WTC11 (cell line): ENCODE results near the gene CCDC170. TPM values are rescaled to one million over a fixed set of nuclear protein-coding genes. Genes with fewer than 3 reads are reported as not detected.

Experiments
- ATAC-seq: fragments of 200-7000 bp; cut with Tn5 transposase; 2 replicates; pipeline ENCODE4 v1.10.0; 2021; ENCODE audit warnings: mild to moderate bottlenecking, moderate library complexity
- CTCF ChIA-PET: fragments of 300-600 bp; sonication (Branson Sonifier 250); formaldehyde crosslinking; loops from one replicate; lab custom pipeline; 2021; ENCODE audit warnings: antibody characterized with exemption; lab: Charles Lee
- POLR2A ChIA-PET: fragments of 350-600 bp; sonication (Branson Sonifier 250); formaldehyde crosslinking; loops from one replicate; lab custom pipeline; 2021; ENCODE audit warnings: antibody characterized with exemption; lab: Charles Lee
- DNase-seq: peaks from one replicate; pipeline ENCODE4 v3.0.0; 2021; ENCODE audit warnings: low spot score
- H3K27ac Mint-ChIP-seq: 2 replicates; pipeline ENCODE4 v1.8.0; 2021; ENCODE audit warnings: mixed read lengths
- H3K27me3 Mint-ChIP-seq: 2 replicates; pipeline ENCODE4 v1.8.0; 2021; ENCODE audit warnings: low read depth, mild to moderate bottlenecking, moderate library complexity, mixed read lengths
- H3K36me3 Mint-ChIP-seq: 2 replicates; pipeline ENCODE4 v1.8.0; 2021; ENCODE audit warnings: mixed read lengths
- H3K4me1 Mint-ChIP-seq: 2 replicates; pipeline ENCODE4 v1.8.0; 2022; ENCODE audit warnings: mixed read lengths
- H3K4me3 Mint-ChIP-seq: 2 replicates; pipeline ENCODE4 v1.8.0; 2021; ENCODE audit warnings: mild to moderate bottlenecking, moderate library complexity, mixed read lengths
- H3K9me3 Mint-ChIP-seq: 2 replicates; pipeline ENCODE4 v1.8.0; 2021; ENCODE audit warnings: mixed read lengths
- CREB1 ChIP-seq: sonication (generic); formaldehyde crosslinking; IDR thresholded peaks from 2 replicates; pipeline ENCODE4 v1.8.0; 2023; ENCODE audit warnings: mild to moderate bottlenecking, missing genetic modification reagents
- ETV6 ChIP-seq: sonication (generic); formaldehyde crosslinking; IDR thresholded peaks from 2 replicates; pipeline ENCODE4 v1.8.1; 2022; ENCODE audit warnings: mild to moderate bottlenecking, missing genetic modification reagents
- FOXJ3 ChIP-seq: sonication (generic); formaldehyde crosslinking; IDR thresholded peaks from 2 replicates; pipeline ENCODE4 v1.9.0; 2021; ENCODE audit warnings: missing genetic modification reagents, mild to moderate bottlenecking, borderline replicate concordance
- GTF2I ChIP-seq: fragments of 250-450 bp; sonication (Bioruptor Pico); conservative IDR thresholded peaks from 2 replicates; pipeline ENCODE4 v1.4.0; 2021; ENCODE audit warnings: mild to moderate bottlenecking
- MXD4 ChIP-seq: fragments of 250-450 bp; sonication (Bioruptor Pico); IDR thresholded peaks from 2 replicates; pipeline ENCODE4 v1.8.0; 2021; ENCODE audit warnings: mild to moderate bottlenecking, moderate library complexity, borderline replicate concordance
- TEAD4 ChIP-seq: sonication (generic); formaldehyde crosslinking; IDR thresholded peaks from 2 replicates; pipeline ENCODE4 v1.8.0; 2022; ENCODE audit warnings: mild to moderate bottlenecking, missing genetic modification reagents
- ZBTB21 ChIP-seq: sonication (generic); formaldehyde crosslinking; IDR thresholded peaks from 2 replicates; pipeline ENCODE4 v1.8.1; 2023; ENCODE audit warnings: mild to moderate bottlenecking, missing genetic modification reagents, borderline replicate concordance
- ZNF219 ChIP-seq: sonication (generic); formaldehyde crosslinking; IDR thresholded peaks from 2 replicates; pipeline ENCODE4 v1.8.0; 2023; ENCODE audit warnings: missing genetic modification reagents, mild to moderate bottlenecking, borderline replicate concordance
- ZNF671 ChIP-seq: fragments of 250-450 bp; sonication (Bioruptor Pico); IDR thresholded peaks from 2 replicates; pipeline ENCODE4 v1.8.0; 2021; ENCODE audit warnings: mild to moderate bottlenecking
- total RNA-seq: library from RNA; stranded (reverse); gene quantifications from 3 replicates; pipeline ENCODE4 v1.2.3, GENCODE V29; 2021
- TF ChIP-seq, protein P1 (sequence below): sonication (generic); formaldehyde crosslinking; IDR thresholded peaks from 2 replicates; pipeline ENCODE4 v1.8.1; 2023; ENCODE audit warnings: mild to moderate bottlenecking, missing genetic modification reagents, borderline replicate concordance
- TF ChIP-seq, protein P2 (sequence below): sonication (generic); formaldehyde crosslinking; IDR thresholded peaks from 2 replicates; pipeline ENCODE4 v1.8.0; 2022; ENCODE audit warnings: mild to moderate bottlenecking, missing genetic modification reagents
- TF ChIP-seq, protein P3 (sequence below): fragments of 250-450 bp; sonication (Bioruptor Pico); IDR thresholded peaks from 2 replicates; pipeline ENCODE4 v2.1.2; 2022; ENCODE audit warnings: mild to moderate bottlenecking, moderate library complexity
- TF ChIP-seq, protein P4 (sequence below): sonication (generic); formaldehyde crosslinking; IDR thresholded peaks from 2 replicates; pipeline ENCODE4 v1.8.1; 2023; ENCODE audit warnings: mild to moderate bottlenecking, missing genetic modification reagents, moderate library complexity
- TF ChIP-seq, protein P5 (sequence below): sonication (generic); formaldehyde crosslinking; IDR thresholded peaks from 2 replicates; pipeline ENCODE4 v1.8.1; 2022; ENCODE audit warnings: low read depth, mild to moderate bottlenecking, moderate library complexity, missing genetic modification reagents, borderline replicate concordance
- TF ChIP-seq, protein P6 (sequence below): fragments of 250-450 bp; sonication (Bioruptor Pico); IDR thresholded peaks from 2 replicates; pipeline ENCODE4 v1.8.0; 2021; ENCODE audit warnings: mild to moderate bottlenecking
- TF ChIP-seq, protein P7 (sequence below): sonication (generic); formaldehyde crosslinking; conservative IDR thresholded peaks from 2 replicates; pipeline ENCODE4 v1.8.1; 2022; ENCODE audit warnings: mild to moderate bottlenecking, missing genetic modification reagents

Gene CCDC170
- total RNA-seq, 1 experiment from 2014 or later, result 0.26 TPM

DNA sequence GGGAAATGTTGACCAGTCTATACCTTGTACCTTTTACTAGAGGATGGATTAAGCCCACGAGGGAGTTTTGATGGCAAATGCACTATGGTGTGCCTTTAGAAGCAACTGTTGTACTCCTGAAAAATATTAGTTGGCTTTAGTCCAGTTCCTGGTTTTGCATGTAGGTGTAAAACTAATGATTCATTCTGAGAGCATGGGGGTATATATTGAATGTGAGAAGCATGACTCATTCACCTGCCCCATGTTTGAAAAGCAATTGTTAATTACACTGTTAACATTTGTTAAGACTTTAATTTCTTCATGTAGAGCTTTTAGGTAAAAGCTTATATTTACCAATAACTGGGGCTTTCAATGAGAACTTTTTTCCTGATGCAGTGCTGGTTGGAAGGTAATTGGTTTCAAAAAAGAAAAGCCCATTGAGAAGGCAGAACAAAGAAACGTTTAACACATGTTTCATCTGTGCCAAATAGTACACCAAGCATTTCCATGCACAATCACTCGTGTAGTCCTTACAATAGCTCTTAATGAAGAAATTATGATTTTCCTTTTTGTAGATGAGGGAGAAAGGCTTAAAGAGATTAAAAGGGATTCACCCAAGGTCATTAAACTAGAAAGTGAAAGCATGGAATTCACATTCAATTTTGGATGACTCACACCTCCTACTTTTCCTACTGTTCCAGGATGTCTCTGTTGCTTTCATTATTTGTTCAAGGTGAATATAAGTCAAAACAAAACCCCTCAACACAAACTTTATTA, 134.1 kb downstream of the CCDC170 start:
- no peak overlapping the region for H3K4me3 Mint-ChIP-seq
- CTCF ChIA-PET, result no interaction called here
- H3K36me3 Mint-ChIP-seq, result no peaks in the 10 kb centered on the region
- TF ChIP-seq, protein P1, sequence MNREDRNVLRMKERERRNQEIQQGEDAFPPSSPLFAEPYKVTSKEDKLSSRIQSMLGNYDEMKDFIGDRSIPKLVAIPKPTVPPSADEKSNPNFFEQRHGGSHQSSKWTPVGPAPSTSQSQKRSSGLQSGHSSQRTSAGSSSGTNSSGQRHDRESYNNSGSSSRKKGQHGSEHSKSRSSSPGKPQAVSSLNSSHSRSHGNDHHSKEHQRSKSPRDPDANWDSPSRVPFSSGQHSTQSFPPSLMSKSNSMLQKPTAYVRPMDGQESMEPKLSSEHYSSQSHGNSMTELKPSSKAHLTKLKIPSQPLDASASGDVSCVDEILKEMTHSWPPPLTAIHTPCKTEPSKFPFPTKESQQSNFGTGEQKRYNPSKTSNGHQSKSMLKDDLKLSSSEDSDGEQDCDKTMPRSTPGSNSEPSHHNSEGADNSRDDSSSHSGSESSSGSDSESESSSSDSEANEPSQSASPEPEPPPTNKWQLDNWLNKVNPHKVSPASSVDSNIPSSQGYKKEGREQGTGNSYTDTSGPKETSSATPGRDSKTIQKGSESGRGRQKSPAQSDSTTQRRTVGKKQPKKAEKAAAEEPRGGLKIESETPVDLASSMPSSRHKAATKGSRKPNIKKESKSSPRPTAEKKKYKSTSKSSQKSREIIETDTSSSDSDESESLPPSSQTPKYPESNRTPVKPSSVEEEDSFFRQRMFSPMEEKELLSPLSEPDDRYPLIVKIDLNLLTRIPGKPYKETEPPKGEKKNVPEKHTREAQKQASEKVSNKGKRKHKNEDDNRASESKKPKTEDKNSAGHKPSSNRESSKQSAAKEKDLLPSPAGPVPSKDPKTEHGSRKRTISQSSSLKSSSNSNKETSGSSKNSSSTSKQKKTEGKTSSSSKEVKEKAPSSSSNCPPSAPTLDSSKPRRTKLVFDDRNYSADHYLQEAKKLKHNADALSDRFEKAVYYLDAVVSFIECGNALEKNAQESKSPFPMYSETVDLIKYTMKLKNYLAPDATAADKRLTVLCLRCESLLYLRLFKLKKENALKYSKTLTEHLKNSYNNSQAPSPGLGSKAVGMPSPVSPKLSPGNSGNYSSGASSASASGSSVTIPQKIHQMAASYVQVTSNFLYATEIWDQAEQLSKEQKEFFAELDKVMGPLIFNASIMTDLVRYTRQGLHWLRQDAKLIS (CRISPR knock-in tag), result no peak
- TF ChIP-seq, protein P2, sequence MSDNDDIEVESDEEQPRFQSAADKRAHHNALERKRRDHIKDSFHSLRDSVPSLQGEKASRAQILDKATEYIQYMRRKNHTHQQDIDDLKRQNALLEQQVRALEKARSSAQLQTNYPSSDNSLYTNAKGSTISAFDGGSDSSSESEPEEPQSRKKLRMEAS (CRISPR knock-in tag), result no peak
- TF ChIP-seq, protein P3, sequence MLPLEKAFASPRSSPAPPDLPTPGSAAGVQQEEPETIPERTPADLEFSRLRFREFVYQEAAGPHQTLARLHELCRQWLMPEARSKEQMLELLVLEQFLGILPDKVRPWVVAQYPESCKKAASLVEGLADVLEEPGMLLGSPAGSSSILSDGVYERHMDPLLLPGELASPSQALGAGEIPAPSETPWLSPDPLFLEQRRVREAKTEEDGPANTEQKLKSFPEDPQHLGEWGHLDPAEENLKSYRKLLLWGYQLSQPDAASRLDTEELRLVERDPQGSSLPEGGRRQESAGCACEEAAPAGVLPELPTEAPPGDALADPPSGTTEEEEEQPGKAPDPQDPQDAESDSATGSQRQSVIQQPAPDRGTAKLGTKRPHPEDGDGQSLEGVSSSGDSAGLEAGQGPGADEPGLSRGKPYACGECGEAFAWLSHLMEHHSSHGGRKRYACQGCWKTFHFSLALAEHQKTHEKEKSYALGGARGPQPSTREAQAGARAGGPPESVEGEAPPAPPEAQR (CRISPR knock-in tag), result no peak
- TF ChIP-seq ZBTB21 (CRISPR knock-in tag) (no peak), CREB1 (no peak)
- no peak for ATAC-seq
- H3K27me3 Mint-ChIP-seq, result no peaks in the 10 kb centered on the region
- no peak for DNase-seq
- peaks cover 24% of the 10 kb centered on the region for H3K4me1 Mint-ChIP-seq
- no peaks in the 10 kb centered on the region for H3K9me3 Mint-ChIP-seq
- POLR2A ChIA-PET, result no interaction called here
- no peak overlapping the region for H3K27ac Mint-ChIP-seq

DNA sequence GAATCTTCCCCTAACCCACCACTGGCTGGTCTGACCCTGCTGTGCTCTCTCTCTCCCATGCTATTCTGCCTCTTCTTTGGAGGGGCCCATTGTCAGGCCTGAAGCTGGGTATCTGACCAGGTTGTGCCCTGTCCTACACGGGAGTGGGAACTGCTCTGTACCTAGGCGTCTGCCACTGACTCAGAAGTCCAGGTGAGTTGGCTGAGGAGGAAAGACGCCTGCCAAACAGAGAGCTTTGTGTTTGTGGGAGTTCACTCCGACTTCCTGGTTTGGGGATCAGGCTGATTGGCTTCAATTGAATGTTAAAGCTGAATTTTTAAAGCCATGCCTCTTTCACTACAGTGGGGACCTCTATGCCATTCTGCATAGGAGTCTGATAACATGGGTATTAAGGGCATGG, 136.0 kb downstream of the CCDC170 start:
- Mint-ChIP-seq H3K4me3 (no peak overlapping the region), H3K36me3 (no peaks in the 10 kb centered on the region), H3K27me3 (no peaks in the 10 kb centered on the region), H3K9me3 (no peaks in the 10 kb centered on the region), H3K4me1 (peaks cover 24% of the 10 kb centered on the region), H3K27ac (peak overlapping the region; percentile 8; the same call in 1 of the 2 replicates)
- ATAC-seq (peak; percentile 71), DNase-seq (no peak)
- TF ChIP-seq, protein P4, sequence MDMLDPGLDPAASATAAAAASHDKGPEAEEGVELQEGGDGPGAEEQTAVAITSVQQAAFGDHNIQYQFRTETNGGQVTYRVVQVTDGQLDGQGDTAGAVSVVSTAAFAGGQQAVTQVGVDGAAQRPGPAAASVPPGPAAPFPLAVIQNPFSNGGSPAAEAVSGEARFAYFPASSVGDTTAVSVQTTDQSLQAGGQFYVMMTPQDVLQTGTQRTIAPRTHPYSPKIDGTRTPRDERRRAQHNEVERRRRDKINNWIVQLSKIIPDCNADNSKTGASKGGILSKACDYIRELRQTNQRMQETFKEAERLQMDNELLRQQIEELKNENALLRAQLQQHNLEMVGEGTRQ (CRISPR knock-in tag), result no peak
- TF ChIP-seq ETV6 (no peak), FOXJ3 (no peak), ZNF219 (CRISPR knock-in tag) (no peak), ZNF671 (CRISPR knock-in tag) (no peak), TEAD4 (CRISPR knock-in tag) (no peak), GTF2I (no peak), MXD4 (no peak)
- TF ChIP-seq, protein P5, sequence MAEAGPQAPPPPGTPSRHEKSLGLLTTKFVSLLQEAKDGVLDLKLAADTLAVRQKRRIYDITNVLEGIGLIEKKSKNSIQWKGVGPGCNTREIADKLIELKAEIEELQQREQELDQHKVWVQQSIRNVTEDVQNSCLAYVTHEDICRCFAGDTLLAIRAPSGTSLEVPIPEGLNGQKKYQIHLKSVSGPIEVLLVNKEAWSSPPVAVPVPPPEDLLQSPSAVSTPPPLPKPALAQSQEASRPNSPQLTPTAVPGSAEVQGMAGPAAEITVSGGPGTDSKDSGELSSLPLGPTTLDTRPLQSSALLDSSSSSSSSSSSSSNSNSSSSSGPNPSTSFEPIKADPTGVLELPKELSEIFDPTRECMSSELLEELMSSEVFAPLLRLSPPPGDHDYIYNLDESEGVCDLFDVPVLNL (CRISPR knock-in tag), result no peak
- TF ChIP-seq, protein P6, sequence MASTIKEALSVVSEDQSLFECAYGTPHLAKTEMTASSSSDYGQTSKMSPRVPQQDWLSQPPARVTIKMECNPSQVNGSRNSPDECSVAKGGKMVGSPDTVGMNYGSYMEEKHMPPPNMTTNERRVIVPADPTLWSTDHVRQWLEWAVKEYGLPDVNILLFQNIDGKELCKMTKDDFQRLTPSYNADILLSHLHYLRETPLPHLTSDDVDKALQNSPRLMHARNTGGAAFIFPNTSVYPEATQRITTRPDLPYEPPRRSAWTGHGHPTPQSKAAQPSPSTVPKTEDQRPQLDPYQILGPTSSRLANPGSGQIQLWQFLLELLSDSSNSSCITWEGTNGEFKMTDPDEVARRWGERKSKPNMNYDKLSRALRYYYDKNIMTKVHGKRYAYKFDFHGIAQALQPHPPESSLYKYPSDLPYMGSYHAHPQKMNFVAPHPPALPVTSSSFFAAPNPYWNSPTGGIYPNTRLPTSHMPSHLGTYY (CRISPR knock-in tag), result no peak
- TF ChIP-seq, protein P7, sequence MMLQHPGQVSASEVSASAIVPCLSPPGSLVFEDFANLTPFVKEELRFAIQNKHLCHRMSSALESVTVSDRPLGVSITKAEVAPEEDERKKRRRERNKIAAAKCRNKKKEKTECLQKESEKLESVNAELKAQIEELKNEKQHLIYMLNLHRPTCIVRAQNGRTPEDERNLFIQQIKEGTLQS (CRISPR knock-in tag), result no peak
- ChIA-PET POLR2A (no interaction called here), CTCF (no interaction called here)
